ENCODE results near the gene GPR141.

Gene GPR141

GRCh38 chr7:37759526-37759925, 76.0 kb downstream of the GPR141 start:
- H3K4me3 ChIP-seq (ENCODE audit: control insufficient read depth, low read depth, low read length): no peak overlapping the region
- TF ChIP-seq CTCF (conservative IDR thresholded peaks at IDR 0.05; ENCODE audit: control insufficient read depth, insufficient read depth, low read depth, low read length): no peak
- no peak for DNase-seq (ENCODE audit: low read depth)

- no peak for DNase-seq (ENCODE audit: low read depth)
- no peak for TF ChIP-seq CTCF (conservative IDR thresholded peaks at IDR 0.05; ENCODE audit: control insufficient read depth, insufficient read depth, low read depth, low read length)
- H3K4me3 ChIP-seq (ENCODE audit: control insufficient read depth, low read depth, low read length): no peak overlapping the region
Observed at GRCh38 chr7:37765421-37765829, 81.9 kb downstream of the GPR141 start.

DNA sequence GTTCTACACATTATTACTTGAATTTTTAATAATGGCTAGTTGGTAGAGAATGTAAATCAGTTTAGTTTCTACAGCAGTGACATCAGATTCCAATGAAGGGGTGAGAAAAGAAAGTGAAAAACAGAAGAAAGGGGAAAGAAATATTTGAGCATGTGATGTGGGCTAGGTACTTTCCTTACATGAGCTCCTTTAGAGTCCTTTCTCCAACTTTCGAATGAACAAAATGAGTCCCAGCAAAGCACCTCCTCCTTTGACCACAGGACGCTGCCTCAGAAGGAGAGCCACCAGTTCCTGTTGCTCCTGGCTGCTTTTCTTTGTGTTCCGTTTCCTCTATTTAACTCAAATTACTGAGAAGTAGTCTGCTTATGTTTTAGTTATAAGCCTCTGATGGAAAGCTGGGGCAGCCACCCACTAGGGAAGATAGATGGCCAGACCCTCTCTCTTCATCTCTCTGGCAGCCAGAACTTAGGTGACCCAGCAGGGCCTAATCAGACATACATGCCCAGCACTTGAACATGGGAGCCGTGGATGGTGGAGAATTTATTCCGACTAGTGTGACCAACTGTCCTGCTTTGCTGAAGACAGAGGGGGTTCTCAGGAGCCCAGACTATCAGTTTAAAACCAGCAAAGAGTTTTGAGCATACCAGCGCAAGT, 82.4 kb downstream of the GPR141 start:
- no peak for TF ChIP-seq CTCF (conservative IDR thresholded peaks at IDR 0.05; ENCODE audit: control insufficient read depth, insufficient read depth, low read depth, low read length)
- no peak overlapping the region for H3K4me3 ChIP-seq (ENCODE audit: control insufficient read depth, low read depth, low read length)
- DNase-seq (ENCODE audit: low read depth): no peak

GRCh38 chr7:37768611-37769010, 85.0 kb downstream of the GPR141 start:
- H3K4me3 ChIP-seq (ENCODE audit: control insufficient read depth, low read depth, low read length): no peak overlapping the region
- no peak for TF ChIP-seq CTCF (conservative IDR thresholded peaks at IDR 0.05; ENCODE audit: control insufficient read depth, insufficient read depth, low read depth, low read length)
- DNase-seq (ENCODE audit: low read depth): no peak

DNA sequence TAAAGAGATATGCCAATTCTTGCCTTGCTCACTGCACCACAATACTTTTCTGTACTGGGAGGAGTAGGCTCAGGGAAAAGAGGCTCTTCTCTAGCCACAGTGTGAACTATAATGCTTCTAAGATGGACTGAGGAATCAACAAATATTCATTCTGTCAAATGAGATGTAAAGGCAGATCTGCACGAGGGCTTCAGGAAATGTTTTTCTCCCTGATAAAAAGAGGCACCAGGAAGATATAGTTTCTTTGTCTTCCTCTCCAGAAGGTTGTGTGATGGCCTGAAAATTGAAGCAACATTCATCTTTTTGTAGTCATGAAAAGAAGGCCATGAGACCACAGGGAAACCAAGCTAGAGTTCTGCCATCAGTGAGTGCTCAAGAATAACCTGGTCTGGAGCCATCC, 85.7 kb downstream of the GPR141 start:
- TF ChIP-seq CTCF (conservative IDR thresholded peaks at IDR 0.05; ENCODE audit: control insufficient read depth, insufficient read depth, low read depth, low read length): no peak
- no peak overlapping the region for H3K4me3 ChIP-seq (ENCODE audit: control insufficient read depth, low read depth, low read length)
- DNase-seq (ENCODE audit: low read depth): no peak

DNA sequence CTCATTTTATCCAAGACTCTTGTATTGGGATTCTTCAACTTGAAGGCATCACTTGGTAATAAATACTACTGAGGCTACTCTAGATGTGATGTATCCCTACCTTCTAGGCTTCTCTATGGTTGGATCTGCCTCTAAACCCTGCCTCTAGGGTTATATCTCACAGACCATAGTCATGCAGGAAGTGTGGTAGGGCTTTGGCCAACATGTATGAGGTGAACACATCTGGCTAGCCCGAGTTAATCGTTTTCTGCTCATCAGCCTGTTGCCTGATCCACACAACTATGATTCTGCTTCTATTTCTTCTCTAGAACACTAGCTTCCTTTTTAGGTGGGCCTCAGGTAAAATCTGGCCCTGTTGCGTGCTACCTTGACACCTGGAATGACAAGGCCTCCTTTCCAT, 86.2 kb downstream of the GPR141 start:
- DNase-seq (ENCODE audit: low read depth): no peak
- no peak for TF ChIP-seq CTCF (conservative IDR thresholded peaks at IDR 0.05; ENCODE audit: control insufficient read depth, insufficient read depth, low read depth, low read length)

GRCh38 chr7:37770838-37771237, 87.3 kb downstream of the GPR141 start:
- H3K4me3 ChIP-seq (ENCODE audit: control insufficient read depth, low read depth, low read length): no peak overlapping the region
- no peak for DNase-seq (ENCODE audit: low read depth)
- no peak for TF ChIP-seq CTCF (conservative IDR thresholded peaks at IDR 0.05; ENCODE audit: control insufficient read depth, insufficient read depth, low read depth, low read length)

More for the DNA sequence above, 86.2 kb downstream of the GPR141 start:
- H3K4me3 ChIP-seq (ENCODE audit: control insufficient read depth, low read depth, low read length): no peak overlapping the region
